Central memory CD4-positive, alpha-beta T cell (primary cell): ENCODE data around the gene TFAP2E.

Experiments used
- DNase-seq: peaks from one replicate; pipeline ENCODE4 v3.0.0; 2022

The TFAP2E gene

GRCh38 chr1:35599411-35599810 lies 26.3 kb downstream of the TFAP2E start:
- no peak for DNase-seq

GRCh38 chr1:35600593-35600992 lies 27.5 kb downstream of the TFAP2E start:
- no peak for DNase-seq

GRCh38 chr1:35603468-35603867 lies 30.4 kb downstream of the TFAP2E start:
- DNase-seq: no peak

GRCh38 chr1:35603941-35604340 lies 30.8 kb downstream of the TFAP2E start:
- no peak for DNase-seq

GRCh38 chr1:35605071-35605866 lies 32.2 kb downstream of the TFAP2E start:
- DNase-seq: no peak

GRCh38 chr1:35605867-35606182 lies 32.7 kb downstream of the TFAP2E start:
- no peak for DNase-seq

GRCh38 chr1:35611655-35612054 lies 38.5 kb downstream of the TFAP2E start:
- DNase-seq: no peak

- DNase-seq: no peak
Measured at GRCh38 chr1:35615440-35615839, 42.3 kb downstream of the TFAP2E start.

GRCh38 chr1:35619237-35620121 lies 46.4 kb downstream of the TFAP2E start:
- no peak for DNase-seq

GRCh38 chr1:35622510-35623178 lies 49.5 kb downstream of the TFAP2E start:
- DNase-seq: no peak

- no peak for DNase-seq
Measured at GRCh38 chr1:35623832-35624231, 50.7 kb downstream of the TFAP2E start.

- no peak for DNase-seq
Measured at GRCh38 chr1:35629051-35629450, 55.9 kb downstream of the TFAP2E start.

GRCh38 chr1:35631396-35631795 lies 58.3 kb downstream of the TFAP2E start:
- DNase-seq: no peak

- no peak for DNase-seq
Measured at GRCh38 chr1:35633547-35633946, 60.4 kb downstream of the TFAP2E start.

- peak; percentile 38 for DNase-seq
Measured at GRCh38 chr1:35637401-35637809, 64.3 kb downstream of the TFAP2E start.

GRCh38 chr1:35640380-35641232 lies 67.5 kb downstream of the TFAP2E start:
- DNase-seq: no peak

- peak; percentile 93 for DNase-seq
Measured at GRCh38 chr1:35641233-35641866, 68.2 kb downstream of the TFAP2E start, which contains the start of gene PSMB2. Gene PSMB2 (minus strand): TSS chr1:35641526. CDS start chr1:35641432, 94 bp downstream.

GRCh38 chr1:35642471-35642955 lies 69.4 kb downstream of the TFAP2E start:
- no peak for DNase-seq

- DNase-seq: no peak
Measured at GRCh38 chr1:35644204-35644603, 71.1 kb downstream of the TFAP2E start.
